ENCODE data around the gene CEP112.

CEP112 gene

GRCh38 chr17:65593855-65594845 lies 597.8 kb downstream of the CEP112 start:
- ChIA-PET CTCF (no interaction called here), POLR2A (no interaction called here)
- DNase-seq (ENCODE audit: extremely low spot score) = no peak
- no peak for TF ChIP-seq SP1 (IDR thresholded peaks at IDR 0.05)
- TF ChIP-seq SUZ12 (IDR thresholded peaks at IDR 0.05) = no peak
- no peak for TF ChIP-seq FOXA1 (IDR thresholded peaks at IDR 0.05)
- TF ChIP-seq L3MBTL2 (conservative IDR thresholded peaks at IDR 0.05) = no peak
- TF ChIP-seq ARNT (IDR thresholded peaks at IDR 0.05) = no peak
- TF ChIP-seq TARDBP (IDR thresholded peaks at IDR 0.05) = no peak
- TF ChIP-seq NFRKB (IDR thresholded peaks at IDR 0.05) = no peak
- no peak for TF ChIP-seq FOXM1 (IDR thresholded peaks at IDR 0.05; ENCODE audit: borderline replicate concordance)
- no peak for TF ChIP-seq LEF1 (IDR thresholded peaks at IDR 0.05; ENCODE audit: borderline replicate concordance)
- no peak for TF ChIP-seq CTBP1 (IDR thresholded peaks at IDR 0.05; ENCODE audit: borderline replicate concordance)
- TF ChIP-seq ELF4 (IDR thresholded peaks at IDR 0.05) = no peak
- TF ChIP-seq ZNF384 (IDR thresholded peaks at IDR 0.05) = no peak
- TF ChIP-seq PKNOX1 (IDR thresholded peaks at IDR 0.05) = no peak
- no peak for TF ChIP-seq HDGF (IDR thresholded peaks at IDR 0.05; ENCODE audit: borderline replicate concordance)

DNA sequence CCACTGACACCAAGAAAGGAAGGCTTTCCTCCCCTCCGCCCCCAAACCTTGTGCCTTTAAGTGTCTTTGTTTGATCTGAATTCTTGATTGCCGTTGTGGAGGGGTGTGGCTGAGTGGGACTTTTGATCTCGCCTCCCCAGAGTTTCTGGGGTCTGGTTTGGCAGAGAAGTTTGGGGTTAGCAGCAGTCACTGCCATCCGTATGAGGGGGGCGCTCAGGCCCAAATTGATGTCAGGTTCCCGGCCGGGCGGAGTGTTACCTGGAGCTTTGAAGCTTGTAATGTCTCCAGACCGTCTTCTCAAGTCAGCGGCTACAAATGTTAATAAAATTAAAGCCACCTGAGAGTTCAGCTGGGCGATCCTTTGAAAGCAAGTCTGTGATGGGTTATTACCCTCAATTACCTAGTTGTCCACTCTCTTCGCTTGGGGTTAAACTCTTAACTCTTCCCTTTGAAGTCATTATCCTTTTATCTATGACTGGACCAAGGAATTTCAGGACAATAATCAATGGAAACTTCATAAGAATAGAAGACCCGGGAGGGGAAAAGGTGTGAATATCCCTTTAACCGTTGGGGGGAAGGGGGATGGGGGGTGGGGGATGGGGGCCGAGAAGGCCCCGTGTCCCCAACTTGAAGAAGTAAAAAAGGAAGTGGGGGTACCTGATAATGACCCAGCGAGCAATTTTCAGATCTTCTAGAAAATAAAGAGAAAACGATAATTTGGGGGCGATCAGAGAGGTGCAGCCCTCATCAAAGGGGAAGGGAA lies 598.7 kb downstream of the CEP112 start:
- CTCF ChIA-PET = no interaction called here

GRCh38 chr17:65592125-65592965 lies 599.6 kb downstream of the CEP112 start:
- POLR2A ChIA-PET = no interaction called here
- CTCF ChIA-PET = no interaction called here
- DNase-seq (ENCODE audit: extremely low spot score) = no peak
- TF ChIP-seq FOXK2 (IDR thresholded peaks at IDR 0.05) (no peak), LEF1 (IDR thresholded peaks at IDR 0.05; ENCODE audit: borderline replicate concordance) (no peak), FOXA1 (IDR thresholded peaks at IDR 0.05) (no peak), SUZ12 (IDR thresholded peaks at IDR 0.05) (no peak), CTBP1 (IDR thresholded peaks at IDR 0.05; ENCODE audit: borderline replicate concordance) (no peak), HDGF (IDR thresholded peaks at IDR 0.05; ENCODE audit: borderline replicate concordance) (no peak), L3MBTL2 (conservative IDR thresholded peaks at IDR 0.05) (no peak), ELF4 (IDR thresholded peaks at IDR 0.05) (no peak), PKNOX1 (IDR thresholded peaks at IDR 0.05) (no peak), BHLHE40 (IDR thresholded peaks at IDR 0.05; ENCODE audit: borderline replicate concordance) (no peak), SP1 (IDR thresholded peaks at IDR 0.05) (no peak), FOXM1 (IDR thresholded peaks at IDR 0.05; ENCODE audit: borderline replicate concordance) (no peak), ARNT (IDR thresholded peaks at IDR 0.05) (no peak)

More for the DNA sequence above, 598.7 kb downstream of the CEP112 start:
- TF ChIP-seq NFRKB (IDR thresholded peaks at IDR 0.05) (no peak), HDGF (IDR thresholded peaks at IDR 0.05; ENCODE audit: borderline replicate concordance) (no peak), FOXM1 (IDR thresholded peaks at IDR 0.05; ENCODE audit: borderline replicate concordance) (no peak)
- DNase-seq (ENCODE audit: extremely low spot score) = no peak
- POLR2A ChIA-PET = no interaction called here

DNA sequence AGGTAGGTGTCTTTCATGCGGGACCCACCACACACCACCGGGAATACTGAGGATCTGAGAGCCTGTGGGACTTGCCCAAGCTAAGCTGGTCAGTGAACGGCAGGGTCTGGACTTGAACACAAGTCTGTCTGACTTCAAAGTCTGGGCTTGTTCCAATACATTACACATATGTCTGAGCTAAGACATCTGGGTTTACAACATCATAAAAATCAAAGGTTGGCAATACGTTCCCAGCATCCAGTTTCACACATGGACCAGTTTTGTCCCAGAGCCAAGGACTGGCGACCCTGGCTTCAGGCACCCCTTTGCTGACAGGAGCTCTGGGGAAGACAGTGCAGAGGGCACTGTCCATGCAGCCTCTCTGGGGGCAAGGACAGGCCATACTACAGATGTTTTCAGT lies 602.6 kb downstream of the CEP112 start:
- CTCF ChIA-PET = no interaction called here

More for the DNA sequence above, 602.6 kb downstream of the CEP112 start:
- TF ChIP-seq L3MBTL2 (conservative IDR thresholded peaks at IDR 0.05) (no peak), SP1 (IDR thresholded peaks at IDR 0.05) (no peak), CTBP1 (IDR thresholded peaks at IDR 0.05; ENCODE audit: borderline replicate concordance) (no peak), BHLHE40 (IDR thresholded peaks at IDR 0.05; ENCODE audit: borderline replicate concordance) (no peak), FOXA1 (IDR thresholded peaks at IDR 0.05) (no peak), FOXM1 (IDR thresholded peaks at IDR 0.05; ENCODE audit: borderline replicate concordance) (no peak), TARDBP (IDR thresholded peaks at IDR 0.05) (no peak), NFRKB (IDR thresholded peaks at IDR 0.05) (no peak), PKNOX1 (IDR thresholded peaks at IDR 0.05) (no peak), FOXK2 (IDR thresholded peaks at IDR 0.05) (no peak), ZNF384 (IDR thresholded peaks at IDR 0.05) (no peak), LEF1 (IDR thresholded peaks at IDR 0.05; ENCODE audit: borderline replicate concordance) (no peak), HDGF (IDR thresholded peaks at IDR 0.05; ENCODE audit: borderline replicate concordance) (no peak), ARNT (IDR thresholded peaks at IDR 0.05) (no peak), ELF4 (IDR thresholded peaks at IDR 0.05) (no peak), SUZ12 (IDR thresholded peaks at IDR 0.05) (no peak)
- no peak for DNase-seq (ENCODE audit: extremely low spot score)
- POLR2A ChIA-PET = no interaction called here

Data from HEK293T (cell line).